ENCODE data around the gene FAM9A. TPM values are rescaled to one million over a fixed set of nuclear protein-coding genes. Genes with fewer than 3 reads are reported as not detected.

FAM9A gene
- total and polyA plus RNA-seq, 2 of the 13 experiments (the other 11 are each of a cell fraction or from before 2014, with no cell fraction given) = not detected

DNA sequence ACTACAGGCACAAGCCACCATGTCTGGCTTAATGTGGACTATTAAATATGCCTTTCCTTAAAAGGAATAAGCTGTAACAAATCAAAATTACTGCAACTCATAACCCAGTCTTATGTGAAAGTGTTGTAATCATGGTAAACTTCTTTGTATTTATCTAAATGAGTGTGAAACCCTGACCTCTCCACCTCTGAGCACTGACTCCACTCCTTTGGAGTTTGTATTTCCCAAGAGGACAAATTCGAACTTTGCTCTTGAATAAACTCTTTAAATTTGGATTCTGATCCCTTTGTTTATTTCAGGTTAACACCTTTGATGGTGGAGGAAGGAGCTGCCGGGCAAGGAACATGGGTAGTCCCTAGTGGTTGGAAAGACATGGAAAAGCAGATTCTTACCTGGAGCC, 48.3 kb upstream of the FAM9A start (continued):
- no peak for TF ChIP-seq IRF9 (CRISPR knock-in tag; IDR thresholded peaks at IDR 0.05; ENCODE audit: borderline replicate concordance)
- TF ChIP-seq NR2F6 (IDR thresholded peaks at IDR 0.05) = peak; percentile 87
- TF ChIP-seq NR2F6 (CRISPR knock-in tag; IDR thresholded peaks at IDR 0.05) = peak; percentile 41; the same call in 1 of the 2 replicates
- TF ChIP-seq IKZF4 (CRISPR knock-in tag; IDR thresholded peaks at IDR 0.05; ENCODE audit: borderline replicate concordance, low read depth, not compliant biosample characterization) = no peak
- TF ChIP-seq GATAD2A (CRISPR knock-in tag; IDR thresholded peaks at IDR 0.05) = peak; percentile 29; the same call in 1 of the 2 replicates
- peak; percentile 43; the same call in 1 of the 2 replicates for TF ChIP-seq PAXIP1 (CRISPR knock-in tag; conservative IDR thresholded peaks at IDR 0.05)
- TF ChIP-seq, protein P1, sequence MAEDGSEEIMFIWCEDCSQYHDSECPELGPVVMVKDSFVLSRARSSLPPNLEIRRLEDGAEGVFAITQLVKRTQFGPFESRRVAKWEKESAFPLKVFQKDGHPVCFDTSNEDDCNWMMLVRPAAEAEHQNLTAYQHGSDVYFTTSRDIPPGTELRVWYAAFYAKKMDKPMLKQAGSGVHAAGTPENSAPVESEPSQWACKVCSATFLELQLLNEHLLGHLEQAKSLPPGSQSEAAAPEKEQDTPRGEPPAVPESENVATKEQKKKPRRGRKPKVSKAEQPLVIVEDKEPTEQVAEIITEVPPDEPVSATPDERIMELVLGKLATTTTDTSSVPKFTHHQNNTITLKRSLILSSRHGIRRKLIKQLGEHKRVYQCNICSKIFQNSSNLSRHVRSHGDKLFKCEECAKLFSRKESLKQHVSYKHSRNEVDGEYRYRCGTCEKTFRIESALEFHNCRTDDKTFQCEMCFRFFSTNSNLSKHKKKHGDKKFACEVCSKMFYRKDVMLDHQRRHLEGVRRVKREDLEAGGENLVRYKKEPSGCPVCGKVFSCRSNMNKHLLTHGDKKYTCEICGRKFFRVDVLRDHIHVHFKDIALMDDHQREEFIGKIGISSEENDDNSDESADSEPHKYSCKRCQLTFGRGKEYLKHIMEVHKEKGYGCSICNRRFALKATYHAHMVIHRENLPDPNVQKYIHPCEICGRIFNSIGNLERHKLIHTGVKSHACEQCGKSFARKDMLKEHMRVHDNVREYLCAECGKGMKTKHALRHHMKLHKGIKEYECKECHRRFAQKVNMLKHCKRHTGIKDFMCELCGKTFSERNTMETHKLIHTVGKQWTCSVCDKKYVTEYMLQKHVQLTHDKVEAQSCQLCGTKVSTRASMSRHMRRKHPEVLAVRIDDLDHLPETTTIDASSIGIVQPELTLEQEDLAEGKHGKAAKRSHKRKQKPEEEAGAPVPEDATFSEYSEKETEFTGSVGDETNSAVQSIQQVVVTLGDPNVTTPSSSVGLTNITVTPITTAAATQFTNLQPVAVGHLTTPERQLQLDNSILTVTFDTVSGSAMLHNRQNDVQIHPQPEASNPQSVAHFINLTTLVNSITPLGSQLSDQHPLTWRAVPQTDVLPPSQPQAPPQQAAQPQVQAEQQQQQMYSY (CRISPR knock-in tag; IDR thresholded peaks at IDR 0.05) = peak; percentile 33; the same call in 1 of the 2 replicates
- TF ChIP-seq EED (CRISPR knock-in tag; IDR thresholded peaks at IDR 0.05) = no peak
- no peak for TF ChIP-seq ZMYM3 (CRISPR knock-in tag; IDR thresholded peaks at IDR 0.05)
- TF ChIP-seq ATF1 (CRISPR knock-in tag; IDR thresholded peaks at IDR 0.05) = no peak
- TF ChIP-seq ZFP62 (CRISPR knock-in tag; IDR thresholded peaks at IDR 0.05) = no peak
- TF ChIP-seq ZNF574 (CRISPR knock-in tag; IDR thresholded peaks at IDR 0.05) = no peak
- peak; percentile 42 for TF ChIP-seq ARID5B (CRISPR knock-in tag; IDR thresholded peaks at IDR 0.05)

Measured in HepG2 (cell line).